HFFc6 (cell line): Measurements from ENCODE around the gene TMEM269. TPM values are rescaled to one million over a fixed set of nuclear protein-coding genes. Genes with fewer than 3 reads are reported as not detected.

Experiments used
- DNase-seq: peaks from one replicate; pipeline ENCODE4 v3.0.0-alpha.2; 2018
- H3K27ac Mint-ChIP-seq: 2 replicates; pipeline ENCODE4 v1.8.0; 2020; ENCODE audit warnings: mild to moderate bottlenecking, mixed read lengths
- H3K27me3 Mint-ChIP-seq: 2 replicates; pipeline ENCODE4 v1.8.0; 2021; ENCODE audit warnings: mild to moderate bottlenecking, moderate library complexity, mixed read lengths; ENCODE audit not compliant: insufficient read depth
- H3K36me3 Mint-ChIP-seq: 2 replicates; pipeline ENCODE4 v1.8.0; 2021; ENCODE audit warnings: low read depth, mixed read lengths
- H3K4me1 Mint-ChIP-seq: 2 replicates; pipeline ENCODE4 v1.8.0; 2020; ENCODE audit warnings: low read depth, mixed read lengths
- H3K4me3 Mint-ChIP-seq: 2 replicates; pipeline ENCODE4 v1.8.0; 2020; ENCODE audit warnings: mild to moderate bottlenecking, moderate library complexity, mixed read lengths
- H3K9me3 Mint-ChIP-seq: 2 replicates; pipeline ENCODE4 v1.8.0; 2020; ENCODE audit warnings: mild to moderate bottlenecking, mixed read lengths
- CTCF ChIP-seq: fragments of 200-600 bp; sonication (generic); IDR thresholded peaks from 2 replicates; pipeline ENCODE4 v1.5.0; 2021; ENCODE audit warnings: antibody characterized with exemption, mild to moderate bottlenecking
- total RNA-seq, 6 experiments: library from RNA; stranded (reverse); fragmentation: NEBNext Ultra II Directional; extraction: Animal tissue kit (Norgen Biotek cat#: 25700); gene quantifications; 2 replicates in 1 of 6; 3 replicates in 5 of 6; pipeline ENCODE4 v1.2.3, GENCODE V29; 2021

TMEM269 gene
- total RNA-seq, 6 experiments from 2014 or later, result not detected

- peak; percentile 70 for TF ChIP-seq CTCF
- Mint-ChIP-seq H3K36me3 (peaks cover 11% of the 10 kb centered on the region), H3K9me3 (no peaks in the 10 kb centered on the region), H3K4me1 (peaks cover 17% of the 10 kb centered on the region), H3K27me3 (no peaks in the 10 kb centered on the region), H3K4me3 (no peak overlapping the region), H3K27ac (no peak overlapping the region)
- peak; percentile 77 for DNase-seq
Observed at GRCh38 chr1:42765832-42766740, 18.7 kb upstream of the TMEM269 start.

DNA sequence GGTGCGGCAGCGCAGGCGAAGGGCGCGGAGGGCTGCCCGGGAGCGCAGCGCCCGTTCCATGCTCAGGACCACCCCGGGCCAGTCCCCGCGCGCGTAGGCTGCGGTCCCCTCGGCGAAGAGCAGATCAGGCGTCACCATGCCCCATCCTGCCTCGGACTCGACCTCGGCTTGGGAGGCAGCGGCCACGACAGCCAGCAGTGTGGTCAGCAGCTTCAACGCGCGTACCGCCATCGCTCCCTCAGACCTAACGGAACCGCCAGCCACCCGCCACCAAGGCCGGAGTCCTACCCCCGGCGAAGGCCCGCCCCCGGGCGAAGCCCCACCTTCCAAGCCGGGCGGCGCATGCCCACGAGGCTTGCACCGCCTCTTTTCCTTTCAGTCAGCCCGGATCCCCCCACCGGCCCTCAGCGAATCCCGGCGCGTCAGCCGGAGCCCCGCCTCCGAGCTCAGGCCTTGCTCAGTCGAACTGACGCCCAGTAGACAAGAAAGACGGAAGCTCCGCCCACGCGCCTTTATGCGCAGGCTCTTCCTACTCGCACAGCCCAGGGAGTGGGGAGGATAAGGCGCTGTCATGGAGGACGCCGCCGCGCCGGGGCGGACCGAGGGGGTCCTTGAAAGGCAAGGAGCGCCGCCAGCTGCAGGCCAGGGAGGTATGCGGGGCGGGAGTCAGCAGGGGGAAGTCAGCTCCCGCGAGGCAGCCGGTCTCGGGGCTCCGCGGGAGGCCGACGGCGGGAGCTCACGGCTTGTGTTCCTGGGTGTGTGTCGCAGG, 17.9 kb upstream of the TMEM269 start, which contains the start of the genes C1orf50 and P3H1:
TSS of gene C1orf50 (plus strand) at position 509 of the 769 bp plus-strand sequence. CDS start at position 572, 63 bp downstream.
TSS of gene P3H1 (minus strand) at position 288 of the 769 bp plus-strand sequence. CDS start at position 231, 57 bp downstream.
- peak; percentile 21; the same call in 1 of the 2 replicates for TF ChIP-seq CTCF
- Mint-ChIP-seq H3K27me3 (no peaks in the 10 kb centered on the region), H3K9me3 (no peaks in the 10 kb centered on the region), H3K4me1 (peaks cover 17% of the 10 kb centered on the region), H3K27ac (peak within 1 kb of the TSS; percentile 80), H3K4me3 (no peak within 1 kb of the TSS; the same call in 1 of the 2 replicates), H3K36me3 (peaks cover 11% of the 10 kb centered on the region)
- peak; percentile 99 for DNase-seq

DNA sequence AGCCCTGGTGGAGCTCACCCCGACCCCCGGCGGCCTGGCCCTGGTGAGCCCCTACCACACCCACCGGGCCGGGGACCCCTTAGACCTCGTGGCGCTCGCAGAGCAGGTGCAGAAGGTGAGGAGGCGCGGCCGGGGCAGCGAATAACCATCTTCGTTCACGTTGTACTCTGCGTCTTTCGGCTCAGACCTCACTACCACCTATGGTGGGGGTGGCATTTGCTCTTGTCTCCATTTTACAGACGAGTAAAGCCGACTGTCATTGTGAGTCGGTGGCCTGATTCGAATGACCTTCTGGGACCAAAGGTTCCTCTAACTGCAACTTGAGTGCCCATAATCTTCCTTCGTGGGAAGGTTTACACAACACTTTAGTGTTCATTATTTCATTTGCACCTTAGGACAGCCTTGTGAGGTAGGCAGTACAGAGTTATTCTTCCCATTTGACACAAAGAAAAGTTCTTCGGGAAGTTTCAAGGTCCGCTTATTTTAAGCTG, 17.2 kb upstream of the TMEM269 start:
- H3K36me3 Mint-ChIP-seq, result peaks cover 11% of the 10 kb centered on the region
- H3K9me3 Mint-ChIP-seq, result no peaks in the 10 kb centered on the region
- peaks cover 17% of the 10 kb centered on the region for H3K4me1 Mint-ChIP-seq
- no peak for TF ChIP-seq CTCF
- no peaks in the 10 kb centered on the region for H3K27me3 Mint-ChIP-seq
- H3K27ac Mint-ChIP-seq, result peak overlapping the region; percentile 80
- no peak overlapping the region; the same call in 1 of the 2 replicates for H3K4me3 Mint-ChIP-seq
- DNase-seq, result no peak

- Mint-ChIP-seq H3K4me3 (no peak overlapping the region; the same call in 1 of the 2 replicates), H3K36me3 (peaks cover 11% of the 10 kb centered on the region), H3K27ac (peak overlapping the region; percentile 80), H3K4me1 (peaks cover 17% of the 10 kb centered on the region), H3K27me3 (no peaks in the 10 kb centered on the region), H3K9me3 (no peaks in the 10 kb centered on the region)
- no peak for TF ChIP-seq CTCF
- no peak for DNase-seq
Observed at GRCh38 chr1:42768172-42768571, 16.6 kb upstream of the TMEM269 start.

DNA sequence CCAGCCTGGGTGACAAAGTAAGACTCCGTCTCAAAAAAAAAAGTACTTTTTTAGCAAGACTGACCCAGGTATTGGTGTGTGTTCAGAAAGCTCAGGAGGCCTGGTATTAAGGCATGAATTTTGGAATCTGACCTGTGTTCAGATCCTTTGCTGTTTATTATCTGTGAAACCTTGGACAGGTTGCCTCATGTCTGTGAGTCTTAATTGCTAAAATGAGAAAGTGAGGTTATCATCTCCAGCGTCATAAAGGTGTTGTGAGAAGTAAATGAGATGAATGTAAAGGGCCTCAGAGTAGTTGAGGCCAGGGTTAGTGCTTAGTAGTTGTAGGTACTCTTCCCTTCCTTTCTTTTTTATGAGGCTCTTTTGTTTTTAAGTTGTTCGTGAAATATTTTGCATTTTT, 15.0 kb upstream of the TMEM269 start:
- DNase-seq, result no peak
- Mint-ChIP-seq H3K9me3 (no peaks in the 10 kb centered on the region), H3K4me3 (no peak overlapping the region), H3K36me3 (peaks cover 13% of the 10 kb centered on the region), H3K27me3 (no peaks in the 10 kb centered on the region), H3K27ac (no peak overlapping the region), H3K4me1 (peaks cover 17% of the 10 kb centered on the region)
- no peak for TF ChIP-seq CTCF
